Neuronal stem cell (in vitro differentiated cells): ENCODE data around the gene STIMATE.

ENCODE experiments used
- DNase-seq: peaks from one replicate; pipeline ENCODE4 v3.0.0-alpha.2; 2013; ENCODE audit warnings: low spot score
- H2AFZ ChIP-seq: one replicate; pipeline ENCODE4 v1.6.1; 2013; ENCODE audit warnings: mild to moderate bottlenecking, low read length, inconsistent platforms
- H2AK5ac ChIP-seq: 2 replicates; pipeline ENCODE4 v1.6.1; 2013; ENCODE audit warnings: low read depth, mild to moderate bottlenecking, inconsistent platforms, low read length, moderate library complexity, mixed read lengths
- H2BK120ac ChIP-seq: 2 replicates; pipeline ENCODE4 v1.6.1; 2013; ENCODE audit warnings: low read depth, mild to moderate bottlenecking, inconsistent platforms, low read length, moderate library complexity, mixed read lengths
- H2BK12ac ChIP-seq: one replicate; pipeline ENCODE4 v1.6.1; 2013; ENCODE audit warnings: low read length, inconsistent platforms
- H2BK15ac ChIP-seq: 2 replicates; pipeline ENCODE4 v1.6.1; 2013; ENCODE audit warnings: mild to moderate bottlenecking, low read length, inconsistent platforms, mixed read lengths
- H2BK5ac ChIP-seq: one replicate; pipeline ENCODE4 v1.6.1; 2013; ENCODE audit warnings: inconsistent platforms, mild to moderate bottlenecking, low read length, moderate library complexity
- H3K14ac ChIP-seq: one replicate; pipeline ENCODE4 v1.6.1; 2013; ENCODE audit warnings: low read length, inconsistent platforms
- H3K18ac ChIP-seq: 2 replicates; pipeline ENCODE4 v1.6.1; 2013; ENCODE audit warnings: low read length, inconsistent platforms
- H3K23ac ChIP-seq: 2 replicates; pipeline ENCODE4 v1.6.1; 2013; ENCODE audit warnings: low read depth, mild to moderate bottlenecking, mixed read lengths, low read length, inconsistent platforms; ENCODE audit not compliant: poor library complexity
- H3K27ac ChIP-seq: replicated peaks from 3 replicates; pipeline ENCODE4 v1.5.1; 2013; ENCODE audit warnings: low read length, inconsistent platforms
- H3K27me3 ChIP-seq, 3 experiments: 2 replicates each; pipeline ENCODE4 v1.6.1; 2013; ENCODE audit warnings: low read length in 3 of 3, mild to moderate bottlenecking in 2 of 3, inconsistent platforms in 1 of 3, low read depth in 1 of 3, mixed read lengths in 1 of 3, moderate library complexity in 1 of 3; ENCODE audit not compliant: control insufficient read depth in 3 of 3, insufficient read depth in 3 of 3
- H3K36me3 ChIP-seq, 2 donors: replicated peaks in 1 of 2; 2 replicates each; pipeline ENCODE4 v1.6.1; 2013; ENCODE audit warnings: low read length in 2 of 2; ENCODE audit not compliant: control insufficient read depth in 2 of 2, insufficient read depth in 2 of 2
- H3K4ac ChIP-seq: 2 replicates; pipeline ENCODE4 v1.6.1; 2013; ENCODE audit warnings: inconsistent platforms, mild to moderate bottlenecking, low read length, moderate library complexity
- H3K4me1 ChIP-seq, 2 donors: 1 replicate in 1 of 2; 2 replicates in 1 of 2; pipeline ENCODE4 v1.6.1; 2013; ENCODE audit warnings: low read length in 2 of 2, low read depth in 1 of 2; ENCODE audit not compliant: control insufficient read depth in 2 of 2, insufficient read depth in 1 of 2
- H3K4me2 ChIP-seq: one replicate; pipeline ENCODE4 v1.6.1; 2013; ENCODE audit warnings: mild to moderate bottlenecking, low read length, inconsistent platforms; ENCODE audit not compliant: insufficient read depth, poor library complexity, severe bottlenecking
- H3K4me3 ChIP-seq, 2 donors: 2 replicates each; pipeline ENCODE4 v1.5.1; 2013; ENCODE audit warnings: low read length in 2 of 2, mild to moderate bottlenecking in 2 of 2, inconsistent platforms in 1 of 2, moderate library complexity in 1 of 2
- H3K79me1 ChIP-seq: one replicate; pipeline ENCODE4 v1.6.1; 2013; ENCODE audit warnings: low read depth, mild to moderate bottlenecking, inconsistent platforms, low read length, moderate library complexity
- H3K9ac ChIP-seq: one replicate; pipeline ENCODE4 v1.6.1; 2013; ENCODE audit warnings: mild to moderate bottlenecking, low read depth, low read length, inconsistent platforms; ENCODE audit not compliant: poor library complexity
- H3K9me3 ChIP-seq, 2 donors: replicated peaks in 1 of 2; 2 replicates each; pipeline versions ENCODE3 to v1.6.1; 2013; ENCODE audit warnings: low read length in 2 of 2, mild to moderate bottlenecking in 2 of 2, inconsistent platforms in 1 of 2, low read depth in 1 of 2, mixed read lengths in 1 of 2, moderate library complexity in 1 of 2; ENCODE audit not compliant: control insufficient read depth in 2 of 2, insufficient read depth in 1 of 2
- H4K8ac ChIP-seq: one replicate; pipeline ENCODE4 v1.6.1; 2013; ENCODE audit warnings: low read depth, mild to moderate bottlenecking, inconsistent platforms, low read length, moderate library complexity
- H4K91ac ChIP-seq: one replicate; pipeline ENCODE4 v1.6.1; 2013; ENCODE audit warnings: low read length, low read depth, mild to moderate bottlenecking, inconsistent platforms; ENCODE audit not compliant: poor library complexity
- WGBS, 2 donors: extraction: QIAGEN DNeasy Blood & Tissue Kit; methylation state at CpG; one replicate each; pipeline ENCODE4 v1.1.7; 2013; ENCODE audit warnings: missing lambda C conversion rate in 2 of 2, mixed read lengths in 1 of 2; ENCODE audit not compliant: insufficient read length in 2 of 2, insufficient replicate concordance in 1 of 2; ENCODE audit errors: extremely low coverage in 2 of 2; 5-methylcytosine and 5-hydroxymethylcytosine counted together

The STIMATE gene

DNA sequence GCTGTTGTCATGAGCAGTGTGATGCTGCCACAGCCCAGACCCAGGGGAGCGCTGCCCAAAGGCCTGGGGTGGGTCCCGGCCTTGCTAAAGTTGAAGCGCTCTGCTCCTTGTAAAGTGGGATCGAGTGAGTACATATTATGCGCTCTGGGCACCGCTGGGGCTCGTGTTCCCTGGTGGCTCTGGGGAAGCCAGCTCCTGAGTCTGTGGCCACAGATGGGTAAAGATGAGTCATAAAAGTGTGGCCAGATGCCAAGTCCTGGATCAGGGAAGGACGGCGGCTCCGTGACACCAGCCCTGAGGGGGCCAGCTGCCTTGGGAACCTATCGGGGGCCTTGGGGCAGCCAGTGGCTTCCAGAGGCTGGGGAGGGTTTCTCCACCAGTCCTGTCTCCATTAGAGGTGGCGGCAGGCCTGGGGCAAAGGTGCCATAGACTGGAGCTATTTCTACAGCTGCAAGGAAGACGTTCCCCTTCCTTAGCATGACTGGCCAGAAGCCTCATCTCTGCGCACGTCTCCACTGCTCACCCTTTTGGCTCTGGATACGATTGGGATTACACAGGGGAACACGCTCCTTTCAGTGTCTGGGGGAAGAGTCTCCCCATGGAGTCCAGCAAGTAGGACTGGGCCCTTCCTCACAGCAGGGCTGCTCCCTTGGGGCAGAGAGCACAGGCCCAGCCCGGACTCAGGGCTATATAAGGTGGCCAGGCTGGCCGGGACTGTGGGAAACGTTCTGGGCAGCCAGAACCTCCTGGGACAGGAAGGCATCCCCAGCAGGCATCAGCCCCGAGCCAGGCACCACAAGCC is 65.6 kb downstream of the STIMATE start:
- Histone ChIP-seq H2BK5ac (no peak overlapping the region), H3K79me1 (no peaks in the 10 kb centered on the region), H4K91ac (no peak overlapping the region), H2AFZ (no peak overlapping the region), H3K23ac (peak overlapping the region; percentile 26), H3K14ac (no peak overlapping the region), H4K8ac (no peak overlapping the region), H3K9me3 (no peaks in the 10 kb centered on the region), H2AK5ac (no peak overlapping the region), H3K4me3 (no peak overlapping the region), H3K27ac (no peak overlapping the region), H3K27me3 (no peaks in the 10 kb centered on the region), H2BK12ac (no peak overlapping the region), H3K4me2 (no peak overlapping the region), H3K4ac (no peak overlapping the region), H2BK120ac (no peak overlapping the region), H3K36me3 (no peaks in the 10 kb centered on the region), H3K9ac (peak overlapping the region; percentile 1), H3K18ac (peak overlapping the region; percentile 15), H2BK15ac (peak overlapping the region; percentile 54), H3K4me1 (peaks cover 18 to 28% of the 10 kb centered on the region in 2 donors)
- no CpG with 5 or more reads among the region's 21 CpGs for WGBS, 2 donors
- no peak for DNase-seq

DNA sequence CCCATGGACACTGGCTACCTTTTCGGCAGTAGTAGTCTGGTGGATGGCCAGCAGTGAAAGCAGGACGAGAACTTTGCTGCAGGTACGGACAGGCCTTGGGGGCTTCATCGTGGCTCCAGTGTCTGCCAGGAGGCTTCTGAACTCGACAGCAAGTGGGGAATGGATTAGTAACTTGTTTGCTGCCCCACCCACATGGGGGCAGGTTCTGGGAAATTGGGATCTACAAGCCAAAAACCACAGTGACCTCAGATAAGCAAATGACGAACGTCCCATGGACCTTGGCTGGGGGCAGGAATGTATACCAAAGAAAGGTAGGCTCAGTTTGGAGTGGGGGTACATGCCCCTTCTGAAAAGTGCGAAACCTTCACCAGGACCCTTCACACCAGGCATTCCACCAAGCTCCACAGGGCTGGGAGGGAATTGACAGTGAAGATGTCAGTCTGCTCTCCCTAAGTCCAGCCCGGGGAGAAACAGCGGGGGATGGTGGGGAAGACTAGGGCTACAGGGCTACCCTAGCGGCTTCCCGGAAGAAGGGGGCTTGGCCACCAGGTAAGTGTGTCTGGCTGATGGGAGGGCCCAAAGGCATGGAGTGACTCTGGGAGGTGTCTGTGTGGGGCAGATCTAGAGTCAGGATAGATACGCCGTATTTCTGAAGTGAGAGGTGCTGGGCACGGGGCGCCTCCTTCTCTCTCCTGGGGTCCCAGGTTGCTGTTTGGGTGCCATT is 66.7 kb downstream of the STIMATE start, which contains the start of gene ITIH4:
Gene ITIH4, minus strand, starts transcription at position 138 of the 724 bp plus-strand sequence. Its CDS starts 30 bp downstream, at position 108.
- H2AFZ ChIP-seq, result no peak within 1 kb of the TSS
- no peak within 1 kb of the TSS for H2BK5ac ChIP-seq
- H3K4me3 ChIP-seq, result no peak within 1 kb of the TSS
- no peaks in the 10 kb centered on the region for H3K9me3 ChIP-seq
- H3K14ac ChIP-seq, result peak within 1 kb of the TSS; percentile 85
- H3K27ac ChIP-seq, result no peak within 1 kb of the TSS
- no peak within 1 kb of the TSS for H2BK120ac ChIP-seq
- H3K4me2 ChIP-seq, result no peak within 1 kb of the TSS
- WGBS, 2 donors, result no CpG with 5 or more reads among the region's 16 CpGs
- H3K18ac ChIP-seq, result peak within 1 kb of the TSS; percentile 16
- H3K27me3 ChIP-seq, result no peaks in the 10 kb centered on the region
- H3K79me1 ChIP-seq, result no peaks in the 10 kb centered on the region
- no peak within 1 kb of the TSS for H4K8ac ChIP-seq
- H2BK12ac ChIP-seq, result peak within 1 kb of the TSS; percentile 31
- H3K4ac ChIP-seq, result no peak within 1 kb of the TSS
- H2AK5ac ChIP-seq, result no peak within 1 kb of the TSS
- peaks cover 16 to 24% of the 10 kb centered on the region in 2 donors for H3K4me1 ChIP-seq
- H4K91ac ChIP-seq, result no peak within 1 kb of the TSS
- no peaks in the 10 kb centered on the region for H3K36me3 ChIP-seq
- H3K9ac ChIP-seq, result peak within 1 kb of the TSS; percentile 31
- H3K23ac ChIP-seq, result peak within 1 kb of the TSS; percentile 92
- DNase-seq, result no peak
- H2BK15ac ChIP-seq, result peak within 1 kb of the TSS; percentile 22

DNA sequence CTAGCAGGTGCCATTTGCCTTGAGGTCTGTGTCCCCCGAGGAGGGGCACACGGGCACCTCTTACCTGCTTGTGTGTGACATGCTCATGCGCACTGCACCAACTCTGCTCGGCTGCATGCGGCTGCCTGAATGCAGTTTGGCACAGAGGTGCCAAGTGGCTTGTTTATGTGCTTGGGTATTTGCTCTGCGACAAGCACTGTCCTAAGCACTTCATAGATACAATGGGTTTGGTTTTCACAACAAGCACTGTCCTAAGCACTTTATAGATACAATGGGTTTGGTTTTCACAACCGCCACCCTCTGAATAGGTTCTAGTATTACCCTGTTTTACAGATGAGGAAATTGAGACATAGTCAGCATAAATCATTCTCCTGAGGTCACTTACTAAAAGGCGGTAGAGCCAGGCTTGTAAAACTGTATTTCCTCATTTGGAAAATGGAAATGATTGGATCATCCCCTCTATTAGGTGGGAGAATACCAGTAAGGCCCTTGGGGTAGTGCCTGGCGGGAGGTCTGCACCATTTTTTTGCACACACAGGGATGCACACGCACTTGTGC is 67.4 kb downstream of the STIMATE start:
- no CpG with 5 or more reads among the region's 10 CpGs for WGBS, 2 donors
- H2BK12ac ChIP-seq, result peak overlapping the region; percentile 31
- H3K36me3 ChIP-seq, result no peaks in the 10 kb centered on the region
- peak overlapping the region; percentile 92 for H3K23ac ChIP-seq
- H3K18ac ChIP-seq, result peak overlapping the region; percentile 16
- peak overlapping the region; percentile 22 for H2BK15ac ChIP-seq
- no peak overlapping the region for H2BK120ac ChIP-seq
- no peak for DNase-seq
- peak overlapping the region; percentile 31 for H3K9ac ChIP-seq
- H3K4me3 ChIP-seq, result no peak overlapping the region
- no peak overlapping the region for H3K4ac ChIP-seq
- H3K79me1 ChIP-seq, result no peaks in the 10 kb centered on the region
- no peak overlapping the region for H4K8ac ChIP-seq
- no peaks in the 10 kb centered on the region for H3K9me3 ChIP-seq
- H3K4me2 ChIP-seq, result no peak overlapping the region
- peak overlapping the region; percentile 85 for H3K14ac ChIP-seq
- no peak overlapping the region for H3K27ac ChIP-seq
- H2AK5ac ChIP-seq, result no peak overlapping the region
- H3K27me3 ChIP-seq, result no peaks in the 10 kb centered on the region
- H2BK5ac ChIP-seq, result no peak overlapping the region
- peaks cover 10 to 17% of the 10 kb centered on the region in 2 donors for H3K4me1 ChIP-seq
- H4K91ac ChIP-seq, result no peak overlapping the region
- H2AFZ ChIP-seq, result no peak overlapping the region

DNA sequence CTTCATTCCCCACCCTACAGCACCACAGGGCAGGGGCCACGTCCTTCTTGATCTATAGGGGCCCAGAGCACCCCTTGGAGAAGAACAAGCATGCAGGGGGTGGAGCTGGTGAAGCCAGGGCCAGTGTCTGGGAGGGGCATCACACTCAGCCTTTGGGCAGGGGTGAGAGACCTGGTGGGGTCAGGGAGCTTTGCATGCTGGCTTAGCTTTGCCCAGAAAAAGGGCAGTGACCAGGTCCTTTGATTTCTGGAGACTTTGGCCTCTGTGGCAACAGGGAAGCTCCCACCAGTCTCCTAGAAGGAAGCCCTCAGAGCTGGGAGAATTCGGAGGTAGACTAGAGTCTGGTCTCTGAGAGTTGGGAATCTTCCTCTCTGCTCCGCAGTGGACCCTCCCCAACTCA is 67.9 kb downstream of the STIMATE start:
- Histone ChIP-seq H3K18ac (no peak overlapping the region), H2BK15ac (peak overlapping the region; percentile 22), H3K4me3 (no peak overlapping the region), H3K27ac (no peak overlapping the region), H3K9me3 (no peaks in the 10 kb centered on the region), H2AFZ (no peak overlapping the region), H3K4me2 (no peak overlapping the region), H3K4me1 (peaks cover 5 to 12% of the 10 kb centered on the region in 2 donors), H3K4ac (no peak overlapping the region), H2BK5ac (no peak overlapping the region), H3K9ac (no peak overlapping the region), H3K79me1 (no peaks in the 10 kb centered on the region), H4K8ac (no peak overlapping the region), H3K23ac (peak overlapping the region; percentile 92), H4K91ac (no peak overlapping the region), H3K14ac (no peak overlapping the region), H3K36me3 (no peaks in the 10 kb centered on the region), H2BK12ac (no peak overlapping the region), H3K27me3 (no peaks in the 10 kb centered on the region), H2BK120ac (no peak overlapping the region), H2AK5ac (no peak overlapping the region)
- WGBS, 2 donors, result no CpG with 5 or more reads among the region's 3 CpGs
- no peak for DNase-seq
